K562 (cell line): Measurements from ENCODE around the gene ARID3A. TPM values are rescaled to one million over a fixed set of nuclear protein-coding genes. Genes with fewer than 3 reads are reported as not detected.

Experiments used
- ARNT ChIP-seq, 2 experiments: fragments of 450-650 bp; IDR thresholded peaks; 2 replicates each; pipeline ENCODE4 v1.6.1; 2016; ENCODE audit warnings: mild to moderate bottlenecking in 1 of 2
- ATF3 ChIP-seq, 2 experiments: fragments of 450-650 bp in 1 of 2; sonication (generic) in 1 of 2; formaldehyde crosslinking in 1 of 2; IDR thresholded peaks in 1 of 2; conservative IDR thresholded peaks in 1 of 2; 2 replicates each; pipeline versions ENCODE4 v1.6.1 to v1.8.1; 2016 to 2023; ENCODE audit warnings: mild to moderate bottlenecking in 2 of 2, moderate library complexity in 2 of 2, inconsistent platforms in 1 of 2, missing genetic modification reagents in 1 of 2
- ATF7 ChIP-seq: fragments of 450-650 bp; IDR thresholded peaks from 2 replicates; pipeline ENCODE4 v1.7.1; 2014; ENCODE audit warnings: mild to moderate bottlenecking, moderate library complexity
- BCOR ChIP-seq: fragments of 450-650 bp; IDR thresholded peaks from 2 replicates; pipeline ENCODE4 v1.6.1; 2016
- CBX5 ChIP-seq: IDR thresholded peaks from 2 replicates; pipeline ENCODE4 v1.6.1; 2014; ENCODE audit warnings: low read depth, borderline replicate concordance
- CTCF ChIP-seq, 3 experiments: IDR thresholded peaks in 2 of 3; conservative IDR thresholded peaks in 1 of 3; 2 replicates each; pipeline ENCODE4 v1.5.1; 2011 to 2012; ENCODE audit warnings: low read length in 3 of 3, mild to moderate bottlenecking in 3 of 3, control low read depth in 2 of 3, improper control_type of control experiment in 1 of 3, inconsistent platforms in 1 of 3, low read depth in 1 of 3, mixed read lengths in 1 of 3, moderate library complexity in 1 of 3; ENCODE audit not compliant: insufficient read depth in 2 of 3
- EP300 ChIP-seq: IDR thresholded peaks from 2 replicates; pipeline ENCODE4 v1.6.1; 2012; ENCODE audit warnings: low read length, improper control_type of control experiment
- HDAC2 ChIP-seq: fragments of 450-650 bp; IDR thresholded peaks from 2 replicates; pipeline ENCODE4 v1.6.1; 2016; ENCODE audit warnings: mild to moderate bottlenecking
- JUND ChIP-seq, 2 experiments: IDR thresholded peaks; 2 replicates in 1 of 2; 3 replicates in 1 of 2; pipeline ENCODE4 v1.6.1; 2011; ENCODE audit warnings: borderline replicate concordance in 2 of 2, low read depth in 2 of 2, low read length in 2 of 2, improper control_type of control experiment in 1 of 2, missing biosample characterization in 1 of 2, missing genetic modification characterization in 1 of 2, missing genetic modification reagents in 1 of 2
- KLF1 ChIP-seq: fragments of 450-650 bp; IDR thresholded peaks from 2 replicates; pipeline ENCODE4 v1.6.1; 2016; ENCODE audit warnings: missing genetic modification characterization, missing compliant biosample characterization
- MEF2A ChIP-seq: IDR thresholded peaks from 2 replicates; pipeline ENCODE4 v1.6.1; 2011; ENCODE audit warnings: low read depth, mild to moderate bottlenecking, low read length, moderate library complexity; ENCODE audit not compliant: control insufficient read depth
- RBM22 ChIP-seq: fragments of 200-400 bp; formaldehyde crosslinking; IDR thresholded peaks from 2 replicates; pipeline ENCODE4 v1.6.1; 2018; ENCODE audit warnings: low read length, low read depth; ENCODE audit not compliant: poor library complexity, severe bottlenecking
- SMAD2 ChIP-seq: fragments of 150-350 bp; IDR thresholded peaks from 2 replicates; pipeline ENCODE4 v1.6.1; 2014; ENCODE audit warnings: low read depth, mild to moderate bottlenecking, low read length
- SMAD4 ChIP-seq: fragments of 250-450 bp; sonication (Bioruptor Pico); conservative IDR thresholded peaks from 2 replicates; pipeline ENCODE4 v1.8.0; 2021; ENCODE audit warnings: inconsistent platforms, mild to moderate bottlenecking, moderate library complexity
- TRIM28 ChIP-seq: fragments of 450-650 bp; IDR thresholded peaks from 2 replicates; pipeline ENCODE4 v1.6.1; 2017
- ZBTB33 ChIP-seq: sonication (generic); formaldehyde crosslinking; IDR thresholded peaks from 2 replicates; pipeline ENCODE4 v1.8.1; 2023; ENCODE audit warnings: mild to moderate bottlenecking, missing genetic modification reagents
- ZBTB7A ChIP-seq: IDR thresholded peaks from 2 replicates; pipeline ENCODE4 v1.6.1; 2011; ENCODE audit warnings: low read depth, mild to moderate bottlenecking, low read length, moderate library complexity, borderline replicate concordance; ENCODE audit not compliant: control insufficient read depth
- ZNF280A ChIP-seq: fragments of 450-650 bp; IDR thresholded peaks from 2 replicates; pipeline ENCODE4 v1.6.1; 2018; ENCODE audit warnings: mild to moderate bottlenecking, low read depth; ENCODE audit not compliant: partially characterized antibody
- ZNF3 ChIP-seq: fragments of 250-450 bp; sonication (Bioruptor Pico); IDR thresholded peaks from 2 replicates; pipeline ENCODE4 v1.5.0; 2021; ENCODE audit warnings: mild to moderate bottlenecking, moderate library complexity
- ZNF436 ChIP-seq: fragments of 250-450, 450-650 bp; sonication (Bioruptor Pico); formaldehyde crosslinking; IDR thresholded peaks from 2 replicates; pipeline ENCODE4 v1.7.0; 2020; ENCODE audit warnings: mild to moderate bottlenecking
- ZNF589 ChIP-seq: fragments of 200-800 bp; sonication (Bioruptor generic); IDR thresholded peaks from 2 replicates; pipeline ENCODE4 v1.6.1; 2016; ENCODE audit warnings: low read depth, missing genetic modification characterization, missing compliant biosample characterization
- ZNF717 ChIP-seq: fragments of 250-450 bp; sonication (Bioruptor Pico); IDR thresholded peaks from 2 replicates; pipeline ENCODE4 v1.5.0; 2021
- polyA plus RNA-seq, 8 experiments: library from polyadenylated mRNA; depleted of rRNA in 4 of 8; stranded (reverse) in 5 of 8; unstranded in 3 of 8; fragments of >200 nt; fragmentation: Nextera tagmentation in 2 of 8; fragmentation: Illumina TruSeq in 1 of 8; extraction: Ambion mirVana in 2 of 8; extraction: Trizol in 1 of 8; gene quantifications; 2 replicates each; pipeline versions ENCODE4 v1.2.1 to v1.2.3, GENCODE V29; 2011 to 2014; ENCODE audit warnings: inconsistent platforms in 1 of 8, missing spikeins in 1 of 8
- total RNA-seq, 7 experiments: library from RNA; depleted of rRNA in 6 of 7; stranded (reverse); fragments of >200 nt in 6 of 7; fragmentation: Illumina TruSeq in 2 of 7; extraction: Trizol in 2 of 7; gene quantifications; 2 replicates each; pipeline versions ENCODE4 v1.2.1 to v1.2.3, GENCODE V29; 2011 to 2021; ENCODE audit warnings: low replicate concordance in 1 of 7

Gene ARID3A
- total and polyA plus RNA-seq, 9 of the 15 experiments (the other 6 are each of a cell fraction or from before 2014, with no cell fraction given): 1.4 to 118 (median 31.2) TPM

- peak; percentile 86 for TF ChIP-seq ZNF280A
- TF ChIP-seq ZNF436: no peak
- TF ChIP-seq ATF3 (IDR thresholded peaks at IDR 0.05): peak; percentile 8; the same call in 1 of the 2 replicates
- no peak for TF ChIP-seq ATF3 (CRISPR knock-in tag; conservative IDR thresholded peaks at IDR 0.05)
- TF ChIP-seq EP300: 0 out of 2 replicates have a peak, but pooled peaks have one; percentile 16
- no peak for TF ChIP-seq ZNF3 (CRISPR knock-in tag)
- peak; percentile 99 for TF ChIP-seq CBX5
- TF ChIP-seq MEF2A: no peak
- peak; percentile 51 for TF ChIP-seq RBM22
- peak; percentile 69 to 85 (median 82) for TF ChIP-seq CTCF (IDR thresholded peaks at IDR 0.05 in 2 of 3, conservative IDR thresholded peaks at IDR 0.05 in 1 of 3; ENCODE audit: insufficient read depth in 2 of 3, low read depth in 1 of 3, low read length in 3 of 3)
- no peak for TF ChIP-seq ZNF589 (CRISPR knock-in tag)
- TF ChIP-seq ZBTB33 (CRISPR knock-in tag): peak; percentile 100
- 0 out of 2 replicates have a peak, but pooled peaks have one; percentile 34 for TF ChIP-seq SMAD4 (CRISPR knock-in tag)
- TF ChIP-seq KLF1: peak; percentile 51; the same call in 1 of the 2 replicates
- TF ChIP-seq ARNT (IDR thresholded peaks at IDR 0.05): 0 out of 4 replicates have a peak, but pooled peaks of 1 of the 2 experiments have one; percentile 47
- TF ChIP-seq TRIM28: peak; percentile 99
- TF ChIP-seq BCOR: peak; percentile 38; the same call in 1 of the 2 replicates
- TF ChIP-seq ATF7: peak; percentile 50
- TF ChIP-seq SMAD2: no peak
- TF ChIP-seq JUND (IDR thresholded peaks at IDR 0.05; ENCODE audit: borderline replicate concordance, low read depth, low read length): no peak; the same call in 1 of the 2 replicates
- no peak for TF ChIP-seq JUND (tag; IDR thresholded peaks at IDR 0.05; ENCODE audit: borderline replicate concordance, low read depth, low read length)
- 0 out of 2 replicates have a peak, but pooled peaks have one; percentile 33 for TF ChIP-seq HDAC2
- no peak for TF ChIP-seq ZNF717 (CRISPR knock-in tag)
- TF ChIP-seq ZBTB7A: peak; percentile 62; the same call in 1 of the 2 replicates
Observed at GRCh38 chr19:970695-971094, 44.9 kb downstream of the ARID3A start (continued).
